Activated CD4-positive, alpha-beta T cell treated with anti-CD3 and anti-CD28 coated beads, Interleukin-2, amount 50 U/mL, for 1 hour (primary cell): Measurements from ENCODE around the gene SLC18A3.

Experiments used
- DNase-seq: peaks from one replicate; pipeline ENCODE4 v3.0.0-alpha.2; 2020

Gene SLC18A3

GRCh38 chr10:49596836-49597235 lies 13.3 kb upstream of the SLC18A3 start:
- DNase-seq, result no peak

DNA sequence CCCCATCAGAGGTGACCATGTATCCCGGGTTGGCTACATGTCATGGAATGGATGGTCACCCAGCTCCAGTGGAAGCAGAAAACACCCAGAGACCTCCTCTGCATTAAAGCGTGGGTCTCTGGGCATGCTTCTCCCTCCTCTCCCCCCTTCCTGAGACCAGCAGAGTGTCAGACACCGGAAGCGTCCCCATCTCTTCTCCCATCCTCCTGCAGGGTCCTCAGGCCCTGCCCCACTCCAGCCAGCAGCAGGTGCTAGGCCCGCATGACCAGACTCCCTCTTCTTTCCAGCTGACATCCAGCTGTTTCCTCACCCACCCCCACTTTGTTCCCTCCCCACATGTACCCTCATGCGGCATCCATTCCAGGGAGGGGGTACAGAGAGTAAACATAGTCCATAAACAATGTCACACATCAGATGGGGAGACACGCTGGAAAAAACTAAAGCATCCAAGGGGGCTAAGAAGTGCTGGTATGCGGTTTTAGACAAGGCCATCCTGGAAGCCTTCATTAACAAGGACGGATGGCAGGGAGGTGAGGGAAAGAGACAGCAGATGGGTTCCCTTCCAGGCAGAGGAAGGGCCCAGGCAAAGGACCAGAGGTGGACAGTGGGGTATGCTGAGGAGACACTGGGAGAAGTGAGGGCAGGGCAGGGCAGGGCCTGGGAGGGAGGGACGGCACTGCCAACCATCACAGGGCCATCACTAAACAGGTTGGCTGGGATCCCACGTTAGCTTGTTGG lies 12.5 kb upstream of the SLC18A3 start:
- DNase-seq, result no peak

DNA sequence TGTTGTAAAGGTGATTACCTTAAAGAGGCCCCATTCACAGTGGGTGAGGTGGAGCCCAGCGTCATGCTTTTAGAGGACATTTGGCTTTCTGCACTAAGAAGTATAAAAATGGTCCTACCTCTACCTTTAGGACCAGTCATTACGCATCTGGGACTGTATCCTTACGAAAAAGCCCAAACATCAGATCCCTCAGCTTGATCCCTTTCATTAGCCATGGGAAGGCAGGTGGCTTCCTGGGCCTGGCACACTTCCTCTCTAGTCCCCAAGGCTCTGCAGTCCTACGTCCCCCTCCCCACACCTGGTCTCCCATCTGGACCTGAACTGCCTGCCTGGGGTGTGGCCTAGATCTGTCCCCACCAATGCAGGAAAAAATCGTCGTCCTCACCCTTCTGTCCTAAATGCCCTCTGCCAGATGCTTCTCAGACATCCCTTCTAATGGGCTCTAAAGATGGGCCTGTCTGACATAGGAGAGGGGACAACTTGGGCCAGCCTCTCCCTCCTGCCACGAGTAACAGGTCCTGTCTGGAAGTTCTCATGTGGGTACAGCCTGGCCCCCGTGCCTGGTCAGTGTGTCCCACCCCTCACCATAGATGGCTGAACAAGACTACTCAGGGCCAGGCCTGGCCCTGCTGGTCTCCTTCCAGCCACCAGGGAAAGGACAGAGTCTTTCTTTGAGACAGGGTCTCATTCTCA lies 11.8 kb upstream of the SLC18A3 start:
- DNase-seq, result no peak

DNA sequence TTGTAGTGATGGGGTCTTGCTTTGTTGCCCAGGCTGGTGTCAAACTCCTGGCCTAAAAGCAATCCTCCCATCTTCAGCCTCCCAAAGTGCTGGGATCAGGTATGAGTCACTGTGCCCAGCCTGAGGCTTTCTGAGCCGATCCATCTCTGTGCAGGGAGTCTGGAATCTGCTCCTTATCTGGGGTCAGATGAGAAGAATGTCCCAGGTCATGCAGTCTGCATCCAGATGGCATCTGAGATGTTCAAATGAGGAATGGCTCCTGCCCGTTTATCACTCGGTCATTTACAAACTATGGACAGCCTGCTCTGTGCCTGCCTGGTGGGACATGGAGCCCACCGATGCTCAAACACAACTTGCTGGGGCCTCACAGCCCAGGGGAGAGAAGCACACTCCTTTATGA lies 11.1 kb upstream of the SLC18A3 start:
- DNase-seq, result no peak

DNA sequence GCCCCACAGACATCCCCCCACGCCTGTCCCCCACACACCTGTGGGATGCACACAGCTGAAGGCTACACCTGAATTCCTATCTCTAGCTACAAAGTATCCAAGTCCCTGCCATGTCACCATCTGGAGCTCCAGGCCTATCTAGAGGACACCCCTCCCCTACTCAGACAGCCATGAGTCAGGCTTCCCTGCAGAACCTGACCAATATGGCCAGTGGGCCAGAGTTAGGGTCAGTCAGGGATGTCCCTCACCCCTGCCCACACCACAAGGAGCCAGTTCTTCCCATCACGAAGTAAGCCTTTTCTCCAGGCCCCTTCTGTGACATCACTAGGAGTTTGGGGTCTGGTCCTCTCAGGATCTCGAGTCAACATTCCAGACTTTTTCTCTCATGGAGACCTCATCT lies 10.6 kb upstream of the SLC18A3 start:
- no peak for DNase-seq

DNA sequence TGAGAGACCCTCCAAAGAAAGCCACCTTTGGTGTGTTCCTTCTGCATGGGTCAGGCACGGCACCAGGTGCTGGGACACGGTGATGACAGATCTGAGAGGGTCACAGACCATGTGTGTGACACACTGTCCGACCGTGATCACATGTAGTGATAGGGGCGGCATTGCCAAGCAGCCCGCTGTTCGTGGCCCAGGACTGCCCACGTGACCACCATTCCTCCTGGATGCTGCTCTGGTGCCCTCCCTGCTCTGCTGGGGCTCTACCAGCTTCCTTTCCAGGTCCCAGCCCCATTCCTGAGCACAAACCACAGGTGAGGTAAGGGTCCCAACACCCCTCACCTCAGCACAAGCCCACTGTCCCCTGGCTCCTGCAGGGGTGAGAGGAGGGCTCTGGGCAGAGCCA lies 10.1 kb upstream of the SLC18A3 start:
- no peak for DNase-seq

GRCh38 chr10:49600781-49601400 lies 9.2 kb upstream of the SLC18A3 start:
- DNase-seq, result no peak

- DNase-seq, result no peak
Measured at GRCh38 chr10:49601857-49602256, 8.3 kb upstream of the SLC18A3 start.

DNA sequence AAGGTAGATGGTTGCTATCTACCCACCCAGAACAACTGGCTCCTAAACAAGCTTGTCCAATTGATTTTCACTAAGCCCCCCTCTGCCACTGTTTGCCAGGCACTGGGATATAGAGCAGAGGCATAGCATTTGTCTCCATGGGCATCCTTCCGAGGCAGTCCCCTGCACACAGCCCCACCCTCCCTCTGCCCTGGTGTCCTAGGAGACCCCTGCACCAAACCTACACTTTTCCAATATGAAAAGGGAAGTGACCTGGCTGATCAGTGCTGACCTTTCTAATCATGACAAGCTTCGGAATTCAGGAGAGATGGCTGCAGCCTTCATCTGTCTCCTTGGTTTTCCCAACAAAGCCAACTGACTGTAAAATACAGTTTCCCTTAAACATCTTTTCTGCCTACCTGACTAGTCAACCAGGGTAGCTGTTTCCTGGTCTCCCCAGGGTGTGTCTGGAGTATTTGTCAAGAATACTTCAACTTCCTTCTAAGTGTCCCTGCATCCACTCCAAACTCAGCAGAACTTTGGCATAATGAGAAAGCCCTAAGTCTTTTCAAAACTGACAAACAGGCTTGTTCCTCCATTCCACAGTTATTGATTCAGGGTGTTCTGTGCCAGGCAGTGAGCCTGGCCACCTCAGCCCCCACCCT lies 7.6 kb upstream of the SLC18A3 start:
- DNase-seq, result no peak

DNA sequence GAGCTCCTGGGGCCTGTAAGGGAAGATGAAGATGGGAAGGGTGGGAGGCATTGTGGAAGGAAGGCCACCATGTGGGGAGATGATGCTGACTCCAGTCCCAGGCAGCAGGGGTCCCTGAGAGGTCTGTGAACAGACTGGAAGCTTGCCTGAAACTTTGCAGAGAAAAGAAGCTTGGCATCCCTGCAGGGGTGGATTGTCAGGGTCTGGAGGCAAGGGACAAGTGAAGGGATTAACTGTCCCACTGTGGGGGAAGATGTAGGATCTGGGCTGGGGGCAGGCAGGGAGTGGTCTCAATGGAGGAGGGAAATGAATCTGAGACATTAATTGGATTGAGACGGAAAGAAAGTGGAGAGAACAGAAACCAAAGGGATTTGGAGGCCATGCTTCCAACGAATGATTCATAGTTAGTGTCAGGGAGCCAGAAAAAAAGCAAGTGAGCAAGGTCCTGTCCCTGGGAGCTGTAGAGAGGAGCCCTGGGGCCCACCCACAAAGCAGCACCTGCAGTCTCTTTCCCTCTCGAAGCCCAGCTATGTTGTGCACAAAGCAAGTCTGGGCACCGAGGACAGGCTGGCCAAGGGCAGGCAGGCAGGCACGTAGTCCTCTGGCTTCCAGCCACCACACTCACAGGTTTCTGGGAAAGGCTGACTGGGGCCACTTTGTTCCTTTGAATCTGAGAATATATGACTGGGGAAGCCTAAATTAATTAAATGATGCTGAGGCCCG lies 4.7 kb upstream of the SLC18A3 start:
- DNase-seq, result no peak

- DNase-seq, result no peak
Measured at GRCh38 chr10:49605939-49606509, 4.1 kb upstream of the SLC18A3 start.

- peak; percentile 47 for DNase-seq
Measured at GRCh38 chr10:49606981-49607535, 3.1 kb upstream of the SLC18A3 start.

GRCh38 chr10:49608166-49609005 lies 1.7 kb upstream of the SLC18A3 start:
- no peak for DNase-seq

GRCh38 chr10:49609006-49609282 lies 1.2 kb upstream of the SLC18A3 start:
- DNase-seq, result no peak

- no peak for DNase-seq
Measured at GRCh38 chr10:49609283-49610113, 612 bp upstream of the SLC18A3 start.

GRCh38 chr10:49610458-49611165 lies 502 bp downstream of the SLC18A3 start:
- DNase-seq, result no peak

DNA sequence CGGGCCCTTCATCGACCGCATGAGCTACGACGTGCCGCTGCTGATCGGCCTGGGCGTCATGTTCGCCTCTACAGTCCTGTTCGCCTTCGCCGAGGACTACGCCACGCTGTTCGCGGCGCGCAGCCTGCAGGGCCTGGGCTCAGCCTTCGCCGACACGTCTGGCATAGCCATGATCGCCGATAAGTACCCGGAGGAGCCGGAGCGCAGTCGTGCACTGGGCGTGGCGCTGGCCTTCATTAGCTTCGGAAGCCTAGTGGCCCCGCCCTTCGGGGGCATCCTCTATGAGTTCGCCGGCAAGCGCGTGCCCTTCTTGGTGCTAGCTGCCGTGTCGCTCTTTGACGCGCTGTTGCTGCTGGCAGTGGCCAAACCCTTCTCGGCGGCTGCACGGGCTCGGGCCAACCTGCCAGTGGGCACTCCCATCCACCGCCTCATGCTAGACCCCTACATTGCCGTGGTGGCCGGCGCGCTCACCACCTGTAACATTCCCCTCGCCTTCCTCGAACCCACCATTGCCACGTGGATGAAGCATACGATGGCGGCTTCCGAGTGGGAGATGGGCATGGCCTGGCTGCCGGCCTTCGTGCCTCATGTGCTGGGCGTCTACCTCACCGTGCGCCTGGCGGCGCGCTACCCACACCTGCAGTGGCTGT lies 1.2 kb downstream of the SLC18A3 start:
- DNase-seq, result no peak

- DNase-seq, result no peak
Measured at GRCh38 chr10:49611816-49612512, 1.9 kb downstream of the SLC18A3 start.
